GM12878 (cell line): ENCODE measurements around the gene MAP2K4. TPM values are rescaled to one million over a fixed set of nuclear protein-coding genes. Genes with fewer than 3 reads are reported as not detected.

Experiments used
- ATAC-seq: fragments of 200-7000 bp; cut with Tn5 transposase; 3 replicates; pipeline ENCODE4 v1.9.1; 2020; ENCODE audit warnings: mild to moderate bottlenecking, moderate library complexity
- BruUV-seq: library from RNA; stranded (reverse); fragments of 400-500 nt; replicated peaks from 2 replicates; lab custom pipeline; 2021; lab: Mats Ljungman, UMichigan
- CTCF ChIA-PET: fragments of 300-600 bp; sonication (Branson Sonifier 250); formaldehyde crosslinking; extraction: SDS; loops from one replicate; lab custom pipeline; 2021; ENCODE audit warnings: inconsistent platforms; lab: Yijun Ruan, JAX
- POLR2A ChIA-PET: fragments of 350-600 bp; formaldehyde crosslinking; extraction: SDS; loops from one replicate; lab custom pipeline; 2021; ENCODE audit warnings: inconsistent platforms; lab: Charles Lee
- RAD21 ChIA-PET: fragments of 300-600 bp; sonication (Branson Sonifier 250); formaldehyde crosslinking; loops from one replicate; lab custom pipeline; 2023; ENCODE audit warnings: antibody characterized with exemption; ENCODE audit not compliant: unreplicated experiment; lab: Charles Lee
- SMC1A ChIA-PET: fragments of 300-600 bp; sonication (Branson Sonifier 250); formaldehyde crosslinking; loops from one replicate; lab custom pipeline; 2023; ENCODE audit not compliant: unreplicated experiment, uncharacterized antibody; lab: Charles Lee
- DNase-seq: peaks from one replicate; pipeline ENCODE4 v3.0.0-alpha.2; 2011; ENCODE audit warnings: low read depth, low spot score
- FAIRE-seq: peaks from 3 replicates; lab custom pipeline; 2011; peaks lifted over from hg19 to GRCh38; lab: Jason Lieb, UNC
- H2AFZ ChIP-seq: 2 replicates; pipeline ENCODE4 v1.6.0; 2011; ENCODE audit warnings: low read depth, low read length, control low read depth; ENCODE audit not compliant: control insufficient read depth
- H3K27ac ChIP-seq: 2 replicates; pipeline ENCODE4 v1.5.1; 2011; ENCODE audit warnings: control low read depth; ENCODE audit not compliant: control insufficient read depth, insufficient read depth
- H3K27me3 ChIP-seq, 2 experiments: replicated peaks in 1 of 2; 2 replicates each; pipeline versions ENCODE4 v1.6.0 to v1.6.1; 2011; ENCODE audit warnings: low read length in 1 of 2; ENCODE audit not compliant: control insufficient read depth in 2 of 2, insufficient read depth in 2 of 2
- H3K36me3 ChIP-seq, 2 experiments: 2 replicates each; pipeline ENCODE4 v1.5.1; 2011; ENCODE audit warnings: low read length in 1 of 2; ENCODE audit not compliant: control insufficient read depth in 2 of 2, insufficient read depth in 2 of 2
- H3K4me1 ChIP-seq: 2 replicates; pipeline ENCODE4 v1.6.1; 2011; ENCODE audit warnings: mild to moderate bottlenecking, low read length, moderate library complexity, mixed read lengths; ENCODE audit not compliant: control insufficient read depth, insufficient read depth
- H3K4me2 ChIP-seq: 2 replicates; pipeline ENCODE4 v1.6.0; 2011; ENCODE audit warnings: control low read depth; ENCODE audit not compliant: control insufficient read depth, insufficient read depth
- H3K4me3 ChIP-seq: fragments of 200-600 bp; sonication (generic); 2 replicates; pipeline ENCODE4 v1.5.1; 2016
- H3K79me2 ChIP-seq: 2 replicates; pipeline ENCODE4 v1.6.0; 2011; ENCODE audit warnings: low read length; ENCODE audit not compliant: control insufficient read depth, insufficient read depth
- H3K9ac ChIP-seq: 2 replicates; pipeline ENCODE4 v1.8.0; 2011; ENCODE audit warnings: low read length, control low read depth, mixed read lengths; ENCODE audit not compliant: control insufficient read depth, insufficient read depth
- H3K9me3 ChIP-seq: replicated peaks from 3 replicates; pipeline ENCODE4 v1.5.1; 2011; ENCODE audit warnings: mild to moderate bottlenecking, low read length; ENCODE audit not compliant: control insufficient read depth, insufficient read depth
- H4K20me1 ChIP-seq: 2 replicates; pipeline ENCODE4 v1.6.0; 2011; ENCODE audit not compliant: control insufficient read depth, insufficient read depth
- CHD2 ChIP-seq: IDR thresholded peaks from 2 replicates; pipeline ENCODE4 v1.6.1; 2011; ENCODE audit warnings: low read depth, low read length, improper control_type of control experiment, borderline replicate concordance
- E2F4 ChIP-seq: IDR thresholded peaks from 2 replicates; pipeline ENCODE4 v1.6.1; 2012; ENCODE audit warnings: low read depth, low read length, improper control_type of control experiment
- MXI1 ChIP-seq: fragments of 150-350 bp; IDR thresholded peaks from 2 replicates; pipeline ENCODE4 v1.6.1; 2011; ENCODE audit warnings: low read depth, mild to moderate bottlenecking, inconsistent platforms, low read length, improper control_type of control experiment
- MYC ChIP-seq: IDR thresholded peaks from 2 replicates; pipeline ENCODE4 v1.6.1; 2011; ENCODE audit warnings: mild to moderate bottlenecking, low read length, moderate library complexity, inconsistent platforms; ENCODE audit not compliant: insufficient read depth, insufficient replicate concordance, insufficient read length, severe bottlenecking
- NFYB ChIP-seq: IDR thresholded peaks from 2 replicates; pipeline ENCODE4 v1.6.1; 2011; ENCODE audit warnings: low read depth, mild to moderate bottlenecking, low read length, improper control_type of control experiment, moderate library complexity; ENCODE audit not compliant: insufficient read depth
- PML ChIP-seq: IDR thresholded peaks from 2 replicates; pipeline ENCODE4 v1.6.1; 2012; ENCODE audit warnings: low read length, inconsistent platforms
- RAD51 ChIP-seq: fragments of 450-650 bp; IDR thresholded peaks from 2 replicates; pipeline ENCODE4 v1.6.1; 2016; ENCODE audit warnings: moderate library complexity, mild to moderate bottlenecking, inconsistent platforms
- SMAD5 ChIP-seq: IDR thresholded peaks from 2 replicates; pipeline ENCODE4 v1.6.1; 2016; ENCODE audit warnings: antibody characterized with exemption, low read depth
- SRF ChIP-seq, 2 experiments: IDR thresholded peaks; 2 replicates each; pipeline ENCODE4 v1.6.1; 2011; ENCODE audit warnings: low read depth in 2 of 2, low read length in 2 of 2, mild to moderate bottlenecking in 1 of 2, moderate library complexity in 1 of 2
- ZBTB40 ChIP-seq: fragments of 450-650 bp; IDR thresholded peaks from 2 replicates; pipeline ENCODE4 v1.6.1; 2016; ENCODE audit warnings: mild to moderate bottlenecking, moderate library complexity, borderline replicate concordance
- ZNF207 ChIP-seq: fragments of 450-650 bp; IDR thresholded peaks from 2 replicates; pipeline ENCODE4 v1.6.1; 2014; ENCODE audit warnings: antibody characterized with exemption, mild to moderate bottlenecking, borderline replicate concordance
- WGBS: methylation state at CpG from one replicate; pipeline ENCODE4 v1.1.6; 2016; ENCODE audit warnings: low lambda C conversion rate; ENCODE audit not compliant: insufficient replicate concordance, insufficient coverage; ENCODE audit errors: missing lambda C conversion rate; 5-methylcytosine and 5-hydroxymethylcytosine counted together
- in situ Hi-C: fragments of 300-500 bp; cut with MboI; formaldehyde crosslinking; loops from 9 replicates; pipeline ENCODE4 v1.14.3; 2018; ENCODE audit warnings: mixed read lengths
- intact Hi-C: fragments of 100-400 bp; cut with micrococcal nuclease; formaldehyde crosslinking; loops from one replicate; pipeline ENCODE4 v1.14.2; 2022; ENCODE audit not compliant: unreplicated experiment
- polyA plus RNA-seq, 11 experiments: library from polyadenylated mRNA; depleted of rRNA in 4 of 11; unstranded in 6 of 11; stranded (reverse) in 5 of 11; fragments of >200 nt; fragmentation: Nextera tagmentation in 4 of 11; fragmentation: Illumina TruSeq in 1 of 11; extraction: Ambion mirVana in 4 of 11; extraction: Trizol in 1 of 11; gene quantifications; 1 replicate in 1 of 11; 2 replicates in 10 of 11; pipeline versions ENCODE4 v1.2.1 to v1.2.3, GENCODE V29; 2011 to 2016; ENCODE audit warnings: inconsistent platforms in 2 of 11, missing spikeins in 2 of 11, low read depth in 1 of 11
- total RNA-seq, 4 experiments: library from RNA; depleted of rRNA in 3 of 4; stranded (reverse); fragments of >200 nt in 3 of 4; fragmentation: Illumina TruSeq in 1 of 4; extraction: Trizol in 1 of 4; gene quantifications; 2 replicates each; pipeline versions ENCODE4 v1.2.1 to v1.2.3, GENCODE V29; 2013 to 2021
- TF ChIP-seq, protein P1 (sequence below): IDR thresholded peaks from 2 replicates; pipeline ENCODE4 v1.6.1; 2012; ENCODE audit warnings: low read depth, low read length, improper control_type of control experiment
- TF ChIP-seq, protein P2 (sequence below): fragments of 450-650 bp; IDR thresholded peaks from 2 replicates; pipeline ENCODE4 v1.6.1; 2018; ENCODE audit warnings: mild to moderate bottlenecking, low read depth, moderate library complexity; ENCODE audit not compliant: partially characterized antibody

The MAP2K4 gene
- total and polyA plus RNA-seq, 10 of the 15 experiments (the other 5 are each of a cell fraction or from before 2014, with no cell fraction given): 5.4 to 34.1 (median 25.5) TPM

GRCh38 chr17:12114686-12115418, 94.2 kb downstream of the MAP2K4 start:
- Histone ChIP-seq H3K4me2 (no peak overlapping the region), H3K27ac (no peak overlapping the region), H3K4me3 (no peak overlapping the region), H3K79me2 (no peaks in the 10 kb centered on the region), H3K9me3 (no peaks in the 10 kb centered on the region), H3K9ac (no peak overlapping the region), H2AFZ (no peak overlapping the region)
- RAD21 ChIA-PET: no interaction called here
- DNase-seq (no peak), ATAC-seq (no peak)
- CTCF ChIA-PET: no interaction called here
- WGBS: 100% methylated on average over 3 of the region's 3 CpGs
- POLR2A ChIA-PET: no interaction called here
- SMC1A ChIA-PET: no interaction called here
- TF ChIP-seq MXI1 (no peak), ZNF207 (no peak), E2F4 (no peak), CHD2 (no peak), SMAD5 (no peak), SRF (IDR thresholded peaks at IDR 0.05; ENCODE audit: low read depth in 2 of 2, low read length in 2 of 2) (no peak), NFYB (no peak), MYC (no peak), PML (no peak), RAD51 (no peak), ZBTB40 (no peak)
- TF ChIP-seq, protein P1, sequence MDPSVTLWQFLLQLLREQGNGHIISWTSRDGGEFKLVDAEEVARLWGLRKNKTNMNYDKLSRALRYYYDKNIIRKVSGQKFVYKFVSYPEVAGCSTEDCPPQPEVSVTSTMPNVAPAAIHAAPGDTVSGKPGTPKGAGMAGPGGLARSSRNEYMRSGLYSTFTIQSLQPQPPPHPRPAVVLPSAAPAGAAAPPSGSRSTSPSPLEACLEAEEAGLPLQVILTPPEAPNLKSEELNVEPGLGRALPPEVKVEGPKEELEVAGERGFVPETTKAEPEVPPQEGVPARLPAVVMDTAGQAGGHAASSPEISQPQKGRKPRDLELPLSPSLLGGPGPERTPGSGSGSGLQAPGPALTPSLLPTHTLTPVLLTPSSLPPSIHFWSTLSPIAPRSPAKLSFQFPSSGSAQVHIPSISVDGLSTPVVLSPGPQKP: no peak
- TF ChIP-seq, protein P2, sequence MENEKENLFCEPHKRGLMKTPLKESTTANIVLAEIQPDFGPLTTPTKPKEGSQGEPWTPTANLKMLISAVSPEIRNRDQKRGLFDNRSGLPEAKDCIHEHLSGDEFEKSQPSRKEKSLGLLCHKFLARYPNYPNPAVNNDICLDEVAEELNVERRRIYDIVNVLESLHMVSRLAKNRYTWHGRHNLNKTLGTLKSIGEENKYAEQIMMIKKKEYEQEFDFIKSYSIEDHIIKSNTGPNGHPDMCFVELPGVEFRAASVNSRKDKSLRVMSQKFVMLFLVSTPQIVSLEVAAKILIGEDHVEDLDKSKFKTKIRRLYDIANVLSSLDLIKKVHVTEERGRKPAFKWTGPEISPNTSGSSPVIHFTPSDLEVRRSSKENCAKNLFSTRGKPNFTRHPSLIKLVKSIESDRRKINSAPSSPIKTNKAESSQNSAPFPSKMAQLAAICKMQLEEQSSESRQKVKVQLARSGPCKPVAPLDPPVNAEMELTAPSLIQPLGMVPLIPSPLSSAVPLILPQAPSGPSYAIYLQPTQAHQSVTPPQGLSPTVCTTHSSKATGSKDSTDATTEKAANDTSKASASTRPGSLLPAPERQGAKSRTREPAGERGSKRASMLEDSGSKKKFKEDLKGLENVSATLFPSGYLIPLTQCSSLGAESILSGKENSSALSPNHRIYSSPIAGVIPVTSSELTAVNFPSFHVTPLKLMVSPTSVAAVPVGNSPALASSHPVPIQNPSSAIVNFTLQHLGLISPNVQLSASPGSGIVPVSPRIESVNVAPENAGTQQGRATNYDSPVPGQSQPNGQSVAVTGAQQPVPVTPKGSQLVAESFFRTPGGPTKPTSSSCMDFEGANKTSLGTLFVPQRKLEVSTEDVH: no peak
- TF ChIP-seq, all 136 proteins: peak for 0
- Histone ChIP-seq H3K36me3 (peaks cover 0 to 2% of the 10 kb centered on the region in 2 experiments; a peak in 3 of 4 replicates), H4K20me1 (no peaks in the 10 kb centered on the region), H3K4me1 (peaks cover 4% of the 10 kb centered on the region; the same call in 1 of the 2 replicates), H3K27me3 (no peaks in the 10 kb centered on the region)
- in situ Hi-C loops (no loop called here), intact Hi-C loops (no loop called here)
- BruUV-seq: no TSS peak
- FAIRE-seq: no peak
